Smooth muscle cell (in vitro differentiated cells): ENCODE results near the gene CAVIN2. TPM values are rescaled to one million over a fixed set of nuclear protein-coding genes. Genes with fewer than 3 reads are reported as not detected.

Experiments
- DNase-seq: peaks from one replicate; lab custom pipeline; 2025; ENCODE audit not compliant: unreplicated experiment; lab: John Stamatoyannopoulos, UW
- H2AFZ ChIP-seq: fragments of 200-600 bp; sonication (generic); 2 replicates; pipeline ENCODE4 v1.6.0; 2016; ENCODE audit warnings: antibody characterized with exemption, low read depth, mild to moderate bottlenecking
- H3F3A ChIP-seq: fragments of 200-600 bp; sonication (generic); 2 replicates; pipeline ENCODE4 v1.6.0; 2017; ENCODE audit warnings: antibody characterized with exemption, low read depth
- H3K27ac ChIP-seq: fragments of 200-600 bp; sonication (generic); 2 replicates; pipeline ENCODE4 v1.5.1; 2016; ENCODE audit warnings: low read depth, mild to moderate bottlenecking
- H3K27me3 ChIP-seq: fragments of 200-600 bp; sonication (generic); 2 replicates; pipeline ENCODE4 v1.6.1; 2016; ENCODE audit warnings: low read depth, mild to moderate bottlenecking
- H3K36me3 ChIP-seq: fragments of 200-600 bp; sonication (generic); 2 replicates; pipeline ENCODE4 v1.5.1; 2016; ENCODE audit warnings: low read depth
- H3K4me1 ChIP-seq: fragments of 200-600 bp; sonication (generic); 2 replicates; pipeline ENCODE4 v1.5.1; 2016; ENCODE audit warnings: low read depth
- H3K4me2 ChIP-seq: fragments of 200-600 bp; sonication (generic); 2 replicates; pipeline ENCODE4 v1.6.0; 2016; ENCODE audit warnings: mild to moderate bottlenecking
- H3K4me3 ChIP-seq: fragments of 200-600 bp; sonication (generic); 2 replicates; pipeline ENCODE4 v1.5.1; 2016; ENCODE audit warnings: mild to moderate bottlenecking
- H3K79me2 ChIP-seq: fragments of 200-600 bp; sonication (generic); 2 replicates; pipeline ENCODE4 v1.6.0; 2016; ENCODE audit warnings: low read depth, mild to moderate bottlenecking
- H3K9ac ChIP-seq: fragments of 200-600 bp; sonication (generic); 2 replicates; pipeline ENCODE4 v1.6.0; 2016; ENCODE audit warnings: low read depth
- H3K9me3 ChIP-seq: fragments of 200-600 bp; sonication (generic); replicated peaks from 2 replicates; pipeline ENCODE4 v1.5.1; 2016; ENCODE audit warnings: low read depth
- H4K20me1 ChIP-seq: fragments of 200-600 bp; sonication (generic); 2 replicates; pipeline ENCODE4 v1.6.0; 2016; ENCODE audit warnings: low read depth
- WGBS: methylation state at CpG from one replicate; pipeline ENCODE4 v1.1.7; 2016; ENCODE audit warnings: low lambda C conversion rate; 5-methylcytosine and 5-hydroxymethylcytosine counted together
- polyA plus RNA-seq: library from polyadenylated mRNA; unstranded; fragments of >200 nt; fragmentation: Nextera tagmentation; extraction: Ambion mirVana; gene quantifications from 2 replicates; pipeline ENCODE4 v1.2.1, GENCODE V29; 2016
- total RNA-seq: library from RNA; depleted of rRNA; stranded (reverse); fragments of >200 nt; gene quantifications from 2 replicates; pipeline ENCODE4 v1.2.3, GENCODE V29; 2014
- TF ChIP-seq, protein P1 (sequence below): fragments of 200-600 bp; sonication (generic); IDR thresholded peaks from 2 replicates; pipeline ENCODE4 v1.5.1; 2017; ENCODE audit warnings: borderline replicate concordance, mild to moderate bottlenecking, antibody characterized with exemption; ENCODE audit not compliant: insufficient read depth, poor library complexity, severe bottlenecking

Gene CAVIN2
- total and polyA plus RNA-seq, 2 experiments from 2014 or later = 0.13 TPM; not detected in 1

- no peak overlapping the region for H3K4me3 ChIP-seq
- no peaks in the 10 kb centered on the region for H4K20me1 ChIP-seq
- H3F3A ChIP-seq = no peaks in the 10 kb centered on the region
- no peaks in the 10 kb centered on the region for H3K79me2 ChIP-seq
- H3K36me3 ChIP-seq = no peaks in the 10 kb centered on the region
- no peaks in the 10 kb centered on the region for H3K27me3 ChIP-seq
- peaks cover 5% of the 10 kb centered on the region for H3K4me1 ChIP-seq
- WGBS = 94% methylated on average over 1 of the region's 1 CpG
- no peak overlapping the region for H3K9ac ChIP-seq
- H3K4me2 ChIP-seq = no peak overlapping the region
- no peak for DNase-seq
- no peak overlapping the region for H2AFZ ChIP-seq
- H3K9me3 ChIP-seq = no peaks in the 10 kb centered on the region
- TF ChIP-seq, protein P1, sequence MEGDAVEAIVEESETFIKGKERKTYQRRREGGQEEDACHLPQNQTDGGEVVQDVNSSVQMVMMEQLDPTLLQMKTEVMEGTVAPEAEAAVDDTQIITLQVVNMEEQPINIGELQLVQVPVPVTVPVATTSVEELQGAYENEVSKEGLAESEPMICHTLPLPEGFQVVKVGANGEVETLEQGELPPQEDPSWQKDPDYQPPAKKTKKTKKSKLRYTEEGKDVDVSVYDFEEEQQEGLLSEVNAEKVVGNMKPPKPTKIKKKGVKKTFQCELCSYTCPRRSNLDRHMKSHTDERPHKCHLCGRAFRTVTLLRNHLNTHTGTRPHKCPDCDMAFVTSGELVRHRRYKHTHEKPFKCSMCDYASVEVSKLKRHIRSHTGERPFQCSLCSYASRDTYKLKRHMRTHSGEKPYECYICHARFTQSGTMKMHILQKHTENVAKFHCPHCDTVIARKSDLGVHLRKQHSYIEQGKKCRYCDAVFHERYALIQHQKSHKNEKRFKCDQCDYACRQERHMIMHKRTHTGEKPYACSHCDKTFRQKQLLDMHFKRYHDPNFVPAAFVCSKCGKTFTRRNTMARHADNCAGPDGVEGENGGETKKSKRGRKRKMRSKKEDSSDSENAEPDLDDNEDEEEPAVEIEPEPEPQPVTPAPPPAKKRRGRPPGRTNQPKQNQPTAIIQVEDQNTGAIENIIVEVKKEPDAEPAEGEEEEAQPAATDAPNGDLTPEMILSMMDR = no peak
- H3K27ac ChIP-seq = no peak overlapping the region
Measured at GRCh38 chr2:191831410-191831994, 15.4 kb downstream of the CAVIN2 start.

- Histone ChIP-seq H3K79me2 (no peaks in the 10 kb centered on the region), H3K27me3 (no peaks in the 10 kb centered on the region), H3K9ac (no peak overlapping the region), H3K4me3 (no peak overlapping the region), H3K4me2 (no peak overlapping the region), H3K27ac (no peak overlapping the region), H3K4me1 (no peaks in the 10 kb centered on the region), H4K20me1 (no peaks in the 10 kb centered on the region), H3K9me3 (no peaks in the 10 kb centered on the region), H3F3A (no peaks in the 10 kb centered on the region), H3K36me3 (no peaks in the 10 kb centered on the region), H2AFZ (no peak overlapping the region)
- 95% methylated on average over 2 of the region's 2 CpGs for WGBS
- DNase-seq = no peak
- TF ChIP-seq, protein P1 = no peak
Measured at GRCh38 chr2:191824398-191824797, 22.5 kb downstream of the CAVIN2 start.

- Histone ChIP-seq H3K36me3 (no peaks in the 10 kb centered on the region), H3K4me1 (no peaks in the 10 kb centered on the region), H3K27me3 (no peaks in the 10 kb centered on the region), H3K9ac (no peak overlapping the region), H3F3A (no peaks in the 10 kb centered on the region), H3K9me3 (no peaks in the 10 kb centered on the region), H3K79me2 (no peaks in the 10 kb centered on the region), H4K20me1 (no peaks in the 10 kb centered on the region), H3K4me2 (no peak overlapping the region), H3K4me3 (no peak overlapping the region), H3K27ac (no peak overlapping the region), H2AFZ (no peak overlapping the region)
- 92% methylated on average over 1 of the region's 1 CpG for WGBS
- TF ChIP-seq, protein P1 = no peak
- no peak for DNase-seq
Measured at GRCh38 chr2:191821078-191821477, 25.8 kb downstream of the CAVIN2 start.

- no peaks in the 10 kb centered on the region for H3K9me3 ChIP-seq
- no peak overlapping the region for H3K9ac ChIP-seq
- H3F3A ChIP-seq = no peaks in the 10 kb centered on the region
- TF ChIP-seq, protein P1 = no peak
- H3K4me1 ChIP-seq = no peaks in the 10 kb centered on the region
- H3K36me3 ChIP-seq = no peaks in the 10 kb centered on the region
- DNase-seq = no peak
- no peaks in the 10 kb centered on the region for H3K27me3 ChIP-seq
- no peak overlapping the region for H3K27ac ChIP-seq
- no peaks in the 10 kb centered on the region for H4K20me1 ChIP-seq
- 60% methylated on average over 7 of the region's 7 CpGs for WGBS
- peak overlapping the region; percentile 89 for H2AFZ ChIP-seq
- H3K4me3 ChIP-seq = no peak overlapping the region
- no peaks in the 10 kb centered on the region for H3K79me2 ChIP-seq
- H3K4me2 ChIP-seq = peak overlapping the region; percentile 59
Measured at GRCh38 chr2:191818725-191819350, 28.1 kb downstream of the CAVIN2 start.
